WTC11 (cell line): Measurements from ENCODE around the gene DEFB110. TPM values are rescaled to one million over a fixed set of nuclear protein-coding genes. Genes with fewer than 3 reads are reported as not detected.

Source experiments
- ATAC-seq: fragments of 200-7000 bp; cut with Tn5 transposase; 2 replicates; pipeline ENCODE4 v1.10.0; 2021; ENCODE audit warnings: mild to moderate bottlenecking, moderate library complexity
- CTCF ChIA-PET: fragments of 300-600 bp; sonication (Branson Sonifier 250); formaldehyde crosslinking; loops from one replicate; lab custom pipeline; 2021; ENCODE audit warnings: antibody characterized with exemption; lab: Charles Lee
- POLR2A ChIA-PET: fragments of 350-600 bp; sonication (Branson Sonifier 250); formaldehyde crosslinking; loops from one replicate; lab custom pipeline; 2021; ENCODE audit warnings: antibody characterized with exemption; lab: Charles Lee
- DNase-seq: peaks from one replicate; pipeline ENCODE4 v3.0.0; 2021; ENCODE audit warnings: low spot score
- H3K27ac Mint-ChIP-seq: 2 replicates; pipeline ENCODE4 v1.8.0; 2021; ENCODE audit warnings: mixed read lengths
- H3K27me3 Mint-ChIP-seq: 2 replicates; pipeline ENCODE4 v1.8.0; 2021; ENCODE audit warnings: low read depth, mild to moderate bottlenecking, moderate library complexity, mixed read lengths
- H3K36me3 Mint-ChIP-seq: 2 replicates; pipeline ENCODE4 v1.8.0; 2021; ENCODE audit warnings: mixed read lengths
- H3K4me1 Mint-ChIP-seq: 2 replicates; pipeline ENCODE4 v1.8.0; 2022; ENCODE audit warnings: mixed read lengths
- H3K4me3 Mint-ChIP-seq: 2 replicates; pipeline ENCODE4 v1.8.0; 2021; ENCODE audit warnings: mild to moderate bottlenecking, moderate library complexity, mixed read lengths
- H3K9me3 Mint-ChIP-seq: 2 replicates; pipeline ENCODE4 v1.8.0; 2021; ENCODE audit warnings: mixed read lengths
- ARID4B ChIP-seq: sonication (generic); formaldehyde crosslinking; IDR thresholded peaks from 2 replicates; pipeline ENCODE4 v1.8.0; 2023; ENCODE audit warnings: missing genetic modification reagents, mild to moderate bottlenecking, borderline replicate concordance
- CBFB ChIP-seq: sonication (generic); formaldehyde crosslinking; IDR thresholded peaks from 2 replicates; pipeline ENCODE4 v1.8.1; 2022; ENCODE audit warnings: mild to moderate bottlenecking, low read depth, missing genetic modification reagents
- ESRRA ChIP-seq: sonication (generic); formaldehyde crosslinking; IDR thresholded peaks from 2 replicates; pipeline ENCODE4 v1.8.1; 2022; ENCODE audit warnings: mild to moderate bottlenecking, missing genetic modification reagents, borderline replicate concordance
- FOXK1 ChIP-seq: sonication (generic); formaldehyde crosslinking; IDR thresholded peaks from 2 replicates; pipeline ENCODE4 v1.8.0; 2022; ENCODE audit warnings: mild to moderate bottlenecking, moderate library complexity, missing genetic modification reagents
- IRF2 ChIP-seq: sonication (generic); formaldehyde crosslinking; IDR thresholded peaks from 2 replicates; pipeline ENCODE4 v1.8.0; 2022; ENCODE audit warnings: low read depth, missing genetic modification reagents, borderline replicate concordance
- MXD4 ChIP-seq: fragments of 250-450 bp; sonication (Bioruptor Pico); IDR thresholded peaks from 2 replicates; pipeline ENCODE4 v1.8.0; 2021; ENCODE audit warnings: mild to moderate bottlenecking, moderate library complexity, borderline replicate concordance
- NR1H2 ChIP-seq: sonication (generic); formaldehyde crosslinking; IDR thresholded peaks from 2 replicates; pipeline ENCODE4 v1.9.0; 2021; ENCODE audit warnings: mild to moderate bottlenecking, moderate library complexity, missing genetic modification reagents
- NR2C2 ChIP-seq: sonication (generic); formaldehyde crosslinking; IDR thresholded peaks from 2 replicates; pipeline ENCODE4 v1.8.0; 2022; ENCODE audit warnings: mild to moderate bottlenecking, missing genetic modification reagents
- NR3C1 ChIP-seq: sonication (generic); formaldehyde crosslinking; conservative IDR thresholded peaks from 2 replicates; pipeline ENCODE4 v1.8.1; 2023; ENCODE audit warnings: low read depth, mild to moderate bottlenecking, missing genetic modification reagents
- PRRX2 ChIP-seq: fragments of 250-450 bp; sonication (Bioruptor Pico); IDR thresholded peaks from 2 replicates; pipeline ENCODE4 v1.8.0; 2021; ENCODE audit warnings: mild to moderate bottlenecking
- RELA ChIP-seq: sonication (generic); formaldehyde crosslinking; IDR thresholded peaks from 2 replicates; pipeline ENCODE4 v1.8.1; 2022; ENCODE audit warnings: missing genetic modification reagents, mild to moderate bottlenecking, borderline replicate concordance
- TP53 ChIP-seq: sonication (generic); formaldehyde crosslinking; IDR thresholded peaks from 2 replicates; pipeline ENCODE4 v1.8.1; 2023; ENCODE audit warnings: mild to moderate bottlenecking, missing genetic modification reagents
- ZBTB21 ChIP-seq: sonication (generic); formaldehyde crosslinking; IDR thresholded peaks from 2 replicates; pipeline ENCODE4 v1.8.1; 2023; ENCODE audit warnings: mild to moderate bottlenecking, missing genetic modification reagents, borderline replicate concordance
- ZNF219 ChIP-seq: sonication (generic); formaldehyde crosslinking; IDR thresholded peaks from 2 replicates; pipeline ENCODE4 v1.8.0; 2023; ENCODE audit warnings: missing genetic modification reagents, mild to moderate bottlenecking, borderline replicate concordance
- ZNF396 ChIP-seq: fragments of 250-450 bp; sonication (Bioruptor Pico); IDR thresholded peaks from 2 replicates; pipeline ENCODE4 v1.8.0; 2021; ENCODE audit warnings: mild to moderate bottlenecking, moderate library complexity, borderline replicate concordance
- total RNA-seq: library from RNA; stranded (reverse); gene quantifications from 3 replicates; pipeline ENCODE4 v1.2.3, GENCODE V29; 2021
- TF ChIP-seq, protein P1 (sequence below): fragments of 250-450 bp; sonication (Bioruptor Pico); IDR thresholded peaks from 2 replicates; pipeline ENCODE4 v1.8.0; 2021; ENCODE audit warnings: mild to moderate bottlenecking
- TF ChIP-seq, protein P2 (sequence below): fragments of 200-600 bp; IDR thresholded peaks from 2 replicates; pipeline ENCODE4 v1.8.0; 2022; ENCODE audit warnings: antibody characterized with exemption
- TF ChIP-seq, protein P3 (sequence below): sonication (generic); formaldehyde crosslinking; IDR thresholded peaks from 2 replicates; pipeline ENCODE4 v1.8.1; 2023; ENCODE audit warnings: mild to moderate bottlenecking, missing genetic modification reagents, moderate library complexity
- TF ChIP-seq, protein P4 (sequence below): sonication (generic); formaldehyde crosslinking; IDR thresholded peaks from 2 replicates; pipeline ENCODE4 v1.8.1; 2022; ENCODE audit warnings: low read depth, missing genetic modification reagents, borderline replicate concordance

Gene DEFB110
- total RNA-seq, 1 experiment from 2014 or later = not detected

DNA sequence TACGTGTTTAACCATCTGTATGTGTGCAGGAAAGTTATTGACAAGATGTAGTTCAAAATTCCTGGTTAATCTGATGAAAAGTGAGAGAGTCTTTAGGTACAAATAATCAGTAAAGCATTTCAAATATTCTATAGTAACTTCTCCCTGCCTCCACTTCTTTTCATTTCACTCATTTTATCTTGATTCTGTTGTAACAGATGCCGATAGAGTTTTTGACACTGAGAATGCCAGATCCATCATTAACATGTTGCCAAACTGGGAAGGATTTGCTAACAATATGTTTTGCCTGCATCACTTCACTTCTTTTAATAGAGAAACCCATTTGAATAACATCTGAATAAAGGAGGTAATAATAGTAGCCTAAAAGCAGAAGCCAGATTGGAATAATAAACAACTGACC is 48.3 kb upstream of the DEFB110 start:
- Mint-ChIP-seq H3K9me3 (peaks cover 5% of the 10 kb centered on the region), H3K27me3 (no peaks in the 10 kb centered on the region), H3K36me3 (no peaks in the 10 kb centered on the region), H3K4me1 (no peaks in the 10 kb centered on the region), H3K27ac (no peak overlapping the region), H3K4me3 (no peak overlapping the region)
- TF ChIP-seq CBFB (CRISPR knock-in tag) (no peak), ZNF396 (CRISPR knock-in tag) (no peak), RELA (CRISPR knock-in tag) (no peak), IRF2 (CRISPR knock-in tag) (no peak), FOXK1 (CRISPR knock-in tag) (no peak), ESRRA (CRISPR knock-in tag) (no peak)
- TF ChIP-seq, protein P1, sequence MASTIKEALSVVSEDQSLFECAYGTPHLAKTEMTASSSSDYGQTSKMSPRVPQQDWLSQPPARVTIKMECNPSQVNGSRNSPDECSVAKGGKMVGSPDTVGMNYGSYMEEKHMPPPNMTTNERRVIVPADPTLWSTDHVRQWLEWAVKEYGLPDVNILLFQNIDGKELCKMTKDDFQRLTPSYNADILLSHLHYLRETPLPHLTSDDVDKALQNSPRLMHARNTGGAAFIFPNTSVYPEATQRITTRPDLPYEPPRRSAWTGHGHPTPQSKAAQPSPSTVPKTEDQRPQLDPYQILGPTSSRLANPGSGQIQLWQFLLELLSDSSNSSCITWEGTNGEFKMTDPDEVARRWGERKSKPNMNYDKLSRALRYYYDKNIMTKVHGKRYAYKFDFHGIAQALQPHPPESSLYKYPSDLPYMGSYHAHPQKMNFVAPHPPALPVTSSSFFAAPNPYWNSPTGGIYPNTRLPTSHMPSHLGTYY (CRISPR knock-in tag) = no peak
- ChIA-PET POLR2A (no interaction called here), CTCF (no interaction called here)
- DNase-seq (no peak), ATAC-seq (no peak)

- H3K4me3 Mint-ChIP-seq = no peak overlapping the region
- peak; percentile 58 for ATAC-seq
- no peaks in the 10 kb centered on the region for H3K36me3 Mint-ChIP-seq
- H3K4me1 Mint-ChIP-seq = peaks cover 3% of the 10 kb centered on the region; the same call in 1 of the 2 replicates
- no peak overlapping the region for H3K27ac Mint-ChIP-seq
- no peaks in the 10 kb centered on the region; the same call in 1 of the 2 replicates for H3K27me3 Mint-ChIP-seq
- ChIA-PET CTCF (no interaction called here), POLR2A (no interaction called here)
- no peak for DNase-seq
- TF ChIP-seq, protein P2, sequence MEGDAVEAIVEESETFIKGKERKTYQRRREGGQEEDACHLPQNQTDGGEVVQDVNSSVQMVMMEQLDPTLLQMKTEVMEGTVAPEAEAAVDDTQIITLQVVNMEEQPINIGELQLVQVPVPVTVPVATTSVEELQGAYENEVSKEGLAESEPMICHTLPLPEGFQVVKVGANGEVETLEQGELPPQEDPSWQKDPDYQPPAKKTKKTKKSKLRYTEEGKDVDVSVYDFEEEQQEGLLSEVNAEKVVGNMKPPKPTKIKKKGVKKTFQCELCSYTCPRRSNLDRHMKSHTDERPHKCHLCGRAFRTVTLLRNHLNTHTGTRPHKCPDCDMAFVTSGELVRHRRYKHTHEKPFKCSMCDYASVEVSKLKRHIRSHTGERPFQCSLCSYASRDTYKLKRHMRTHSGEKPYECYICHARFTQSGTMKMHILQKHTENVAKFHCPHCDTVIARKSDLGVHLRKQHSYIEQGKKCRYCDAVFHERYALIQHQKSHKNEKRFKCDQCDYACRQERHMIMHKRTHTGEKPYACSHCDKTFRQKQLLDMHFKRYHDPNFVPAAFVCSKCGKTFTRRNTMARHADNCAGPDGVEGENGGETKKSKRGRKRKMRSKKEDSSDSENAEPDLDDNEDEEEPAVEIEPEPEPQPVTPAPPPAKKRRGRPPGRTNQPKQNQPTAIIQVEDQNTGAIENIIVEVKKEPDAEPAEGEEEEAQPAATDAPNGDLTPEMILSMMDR = peak; percentile 47
- TF ChIP-seq PRRX2 (CRISPR knock-in tag) = no peak
- no peaks in the 10 kb centered on the region for H3K9me3 Mint-ChIP-seq
Observed at GRCh38 chr6:50062051-50062450, 40.3 kb upstream of the DEFB110 start.

GRCh38 chr6:50056242-50056641 is 34.4 kb upstream of the DEFB110 start:
- no peak for DNase-seq
- CTCF ChIA-PET = no interaction called here
- H3K36me3 Mint-ChIP-seq = no peaks in the 10 kb centered on the region
- no peaks in the 10 kb centered on the region for H3K9me3 Mint-ChIP-seq
- POLR2A ChIA-PET = no interaction called here
- no peak overlapping the region for H3K27ac Mint-ChIP-seq
- H3K27me3 Mint-ChIP-seq = no peaks in the 10 kb centered on the region; the same call in 1 of the 2 replicates
- no peak for ATAC-seq
- TF ChIP-seq, protein P3, sequence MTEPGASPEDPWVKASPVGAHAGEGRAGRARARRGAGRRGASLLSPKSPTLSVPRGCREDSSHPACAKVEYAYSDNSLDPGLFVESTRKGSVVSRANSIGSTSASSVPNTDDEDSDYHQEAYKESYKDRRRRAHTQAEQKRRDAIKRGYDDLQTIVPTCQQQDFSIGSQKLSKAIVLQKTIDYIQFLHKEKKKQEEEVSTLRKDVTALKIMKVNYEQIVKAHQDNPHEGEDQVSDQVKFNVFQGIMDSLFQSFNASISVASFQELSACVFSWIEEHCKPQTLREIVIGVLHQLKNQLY (CRISPR knock-in tag) = no peak
- no peak for TF ChIP-seq NR2C2 (CRISPR knock-in tag)
- TF ChIP-seq, protein P4, sequence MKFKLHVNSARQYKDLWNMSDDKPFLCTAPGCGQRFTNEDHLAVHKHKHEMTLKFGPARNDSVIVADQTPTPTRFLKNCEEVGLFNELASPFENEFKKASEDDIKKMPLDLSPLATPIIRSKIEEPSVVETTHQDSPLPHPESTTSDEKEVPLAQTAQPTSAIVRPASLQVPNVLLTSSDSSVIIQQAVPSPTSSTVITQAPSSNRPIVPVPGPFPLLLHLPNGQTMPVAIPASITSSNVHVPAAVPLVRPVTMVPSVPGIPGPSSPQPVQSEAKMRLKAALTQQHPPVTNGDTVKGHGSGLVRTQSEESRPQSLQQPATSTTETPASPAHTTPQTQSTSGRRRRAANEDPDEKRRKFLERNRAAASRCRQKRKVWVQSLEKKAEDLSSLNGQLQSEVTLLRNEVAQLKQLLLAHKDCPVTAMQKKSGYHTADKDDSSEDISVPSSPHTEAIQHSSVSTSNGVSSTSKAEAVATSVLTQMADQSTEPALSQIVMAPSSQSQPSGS = no peak
- no peak for TF ChIP-seq ESRRA (CRISPR knock-in tag)
- TF ChIP-seq NR1H2 = no peak
- no peak for TF ChIP-seq NR3C1 (CRISPR knock-in tag)
- TF ChIP-seq MXD4 (CRISPR knock-in tag) = no peak
- no peak for TF ChIP-seq TP53
- no peak for TF ChIP-seq CBFB (CRISPR knock-in tag)
- TF ChIP-seq ZNF219 (CRISPR knock-in tag) = no peak
- no peak for TF ChIP-seq ZBTB21 (CRISPR knock-in tag)
- no peak for TF ChIP-seq ARID4B (CRISPR knock-in tag)
- peaks cover 3% of the 10 kb centered on the region; the same call in 1 of the 2 replicates for H3K4me1 Mint-ChIP-seq
- H3K4me3 Mint-ChIP-seq = no peak overlapping the region
